GM19397 (cell line): ENCODE results near the gene PUM1.
"Not testable (repeated sequence)": the region's sequence is repeated elsewhere in the genome, so short reads cannot be mapped to it uniquely, and the experiment has no call there.

Experiments
- ATAC-seq: cut with Tn5 transposase; IDR thresholded peaks from one replicate; pipeline ENCODE4 v1.9.1; 2021; ENCODE audit warnings: mild to moderate bottlenecking, moderate library complexity; ENCODE audit not compliant: unreplicated experiment

The PUM1 gene

DNA sequence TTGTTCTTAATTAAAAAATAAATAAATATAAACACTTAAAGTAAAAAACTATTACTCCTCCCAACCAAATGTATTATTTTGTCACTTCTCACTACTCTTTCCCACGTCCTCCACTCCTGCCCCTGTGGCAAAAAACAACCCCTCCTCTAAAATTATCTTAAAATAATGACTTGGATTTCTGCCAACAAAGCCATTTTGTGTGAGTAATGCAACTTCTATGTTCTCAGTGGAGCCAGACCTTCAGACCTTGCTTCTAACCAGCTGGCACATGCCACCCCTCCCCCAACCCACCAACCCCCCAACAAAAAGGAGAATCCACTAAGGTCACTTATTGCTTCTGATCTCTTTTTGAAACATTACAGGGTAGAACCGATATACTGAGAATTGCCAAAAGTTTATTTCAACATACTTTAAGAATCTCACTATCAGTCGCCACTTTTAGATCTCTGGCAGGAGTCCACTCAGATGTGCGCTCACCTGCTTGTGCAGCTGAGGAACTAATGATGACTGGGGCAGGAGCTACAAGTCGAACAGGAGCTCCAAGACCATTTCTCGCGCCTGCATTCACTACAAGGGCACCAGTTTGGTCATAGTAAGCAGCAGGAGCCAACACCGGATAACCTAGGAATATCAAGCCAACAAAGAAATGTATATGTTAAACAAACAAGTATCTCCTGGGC, 98.7 kb downstream of the PUM1 start:
- no peak for ATAC-seq

DNA sequence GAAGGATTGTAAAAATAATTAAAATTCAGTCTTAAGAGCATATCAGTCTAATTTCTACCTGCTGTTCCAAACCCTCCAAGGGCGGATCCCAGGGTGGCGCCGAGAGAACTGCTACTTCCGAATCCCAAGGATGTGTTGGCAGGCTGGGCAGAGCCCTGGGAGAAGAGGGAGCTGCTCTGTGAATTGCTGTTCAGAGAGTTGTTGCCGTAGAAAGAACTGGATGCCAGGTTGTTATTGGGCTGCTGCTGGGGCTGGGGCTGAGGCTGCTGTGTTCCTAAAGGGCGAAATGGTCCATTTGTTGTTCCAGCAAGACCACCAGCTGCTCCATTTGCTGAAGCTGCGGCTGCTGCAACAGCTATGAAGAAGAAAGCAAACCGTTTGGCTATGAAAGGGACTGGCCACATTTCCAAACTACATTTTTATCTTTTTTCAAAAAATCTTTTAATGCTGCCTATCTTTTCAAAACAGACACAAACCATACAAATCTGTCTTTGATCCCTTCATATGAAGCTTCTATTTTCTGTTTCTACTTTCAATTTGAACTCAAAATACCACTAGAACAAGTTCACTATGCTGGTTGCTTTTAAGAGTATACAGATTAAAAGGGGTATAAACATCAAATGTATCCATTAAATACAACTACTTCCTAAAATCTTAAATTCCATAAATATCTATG, 99.5 kb downstream of the PUM1 start:
- no peak for ATAC-seq

- no peak for ATAC-seq
Observed at GRCh38 chr1:30964706-30965105, 100.8 kb downstream of the PUM1 start.

- no peak for ATAC-seq
Observed at GRCh38 chr1:30962609-30963508, 102.7 kb downstream of the PUM1 start.

- ATAC-seq: no peak
Observed at GRCh38 chr1:30957560-30958222, 107.8 kb downstream of the PUM1 start.

DNA sequence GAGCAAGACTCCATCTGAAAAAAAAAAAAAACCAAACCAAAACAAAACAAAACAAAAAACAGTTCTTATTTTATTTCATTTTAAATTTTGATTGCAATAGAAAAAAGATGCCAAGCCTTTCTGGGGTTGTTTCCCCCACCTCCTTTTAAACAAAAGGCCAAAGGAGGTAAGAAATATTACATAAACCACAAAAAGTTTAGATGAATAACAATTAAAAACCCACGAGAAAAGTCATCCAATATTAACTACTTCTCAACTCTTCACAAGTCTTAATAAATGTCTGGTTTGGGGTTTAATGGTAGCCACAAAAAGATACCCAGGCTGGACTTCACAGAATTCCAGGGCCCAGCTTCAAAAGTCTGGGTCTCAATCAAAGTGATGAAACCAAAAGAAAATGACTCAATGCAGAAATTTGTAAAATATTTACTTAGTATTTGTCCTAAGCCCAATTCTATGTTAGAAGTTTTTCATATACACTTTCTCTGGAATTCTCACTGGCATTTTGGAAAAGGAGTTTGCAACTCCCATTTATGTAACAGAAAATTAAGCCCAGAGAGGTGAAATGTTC, 110.0 kb downstream of the PUM1 start:
- ATAC-seq: no peak

DNA sequence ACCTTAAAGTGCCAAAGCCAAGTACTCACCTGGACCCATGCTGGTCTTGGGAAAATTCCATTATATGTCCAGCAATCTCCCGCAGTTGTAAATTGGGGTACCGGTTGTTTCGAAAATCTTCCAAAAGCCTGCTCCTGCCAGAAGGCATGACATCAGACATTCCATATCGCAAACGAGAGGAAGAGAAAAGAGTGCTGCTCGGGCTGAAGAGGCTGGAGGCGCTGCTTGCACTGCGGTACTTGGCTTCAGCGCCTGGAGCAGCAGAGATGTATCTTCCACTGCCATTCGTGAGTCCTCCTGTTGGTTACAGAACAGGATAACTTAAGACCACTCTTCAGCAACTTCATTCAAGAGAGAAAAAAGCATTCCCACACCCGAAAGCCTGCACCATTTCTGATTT, 111.8 kb downstream of the PUM1 start:
- no peak for ATAC-seq

- no peak for ATAC-seq
Observed at GRCh38 chr1:30952098-30952497, 113.4 kb downstream of the PUM1 start.

DNA sequence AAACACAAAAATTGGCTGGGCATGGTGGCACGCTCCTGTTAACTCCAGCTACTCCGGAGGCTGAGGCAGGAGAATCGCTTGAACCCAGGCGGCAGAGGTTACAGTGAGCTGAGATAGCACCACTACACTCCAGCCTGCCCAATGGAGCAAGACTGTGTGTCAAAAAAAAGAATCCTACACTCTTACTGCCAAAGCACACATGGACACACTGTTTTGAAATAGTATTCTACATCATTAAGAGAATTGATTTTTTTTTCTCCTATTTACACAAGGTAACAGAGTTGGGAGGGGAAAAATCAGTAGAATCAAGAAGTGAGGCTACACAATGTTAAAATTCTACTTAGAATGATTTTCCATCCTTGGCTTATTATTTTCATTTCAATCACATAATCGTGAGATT, 114.8 kb downstream of the PUM1 start:
- ATAC-seq: no peak

DNA sequence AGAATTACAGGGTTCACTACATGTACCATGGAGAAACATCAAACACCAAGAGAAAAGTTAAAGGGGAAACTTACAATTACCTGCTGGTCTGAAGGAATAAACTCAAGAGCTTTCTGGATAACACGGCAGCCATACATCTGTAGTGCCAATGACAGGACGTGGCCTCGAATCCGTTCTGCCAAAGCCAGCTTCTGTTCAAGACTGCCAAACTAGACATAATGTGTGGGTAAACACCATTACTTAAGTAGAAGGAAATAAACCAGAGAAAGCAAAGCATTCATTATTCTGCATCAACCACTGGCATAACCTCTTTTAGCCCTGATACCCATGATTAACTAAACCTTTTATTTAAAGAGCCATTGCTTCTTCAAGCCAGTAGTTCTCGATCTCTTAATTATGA, 115.5 kb downstream of the PUM1 start:
- ATAC-seq: no peak

DNA sequence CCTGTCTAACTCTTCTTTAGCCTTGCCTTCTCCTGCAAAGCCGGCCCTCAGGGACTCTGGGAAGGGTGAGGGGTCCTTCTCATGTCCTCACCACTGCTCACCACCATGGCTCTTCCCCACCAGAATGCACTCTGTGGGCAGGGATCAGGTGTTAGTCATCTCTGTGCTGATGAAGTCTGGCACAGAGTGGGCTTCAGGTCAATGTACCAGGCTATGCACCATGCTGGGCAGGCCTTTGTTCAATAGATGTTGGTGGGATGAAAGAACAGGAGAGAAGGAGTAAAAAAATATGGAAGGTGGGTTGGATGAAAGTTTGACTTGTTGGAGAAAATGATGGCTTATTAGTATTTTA, 116.1 kb downstream of the PUM1 start:
- not testable (repeated sequence) for ATAC-seq

DNA sequence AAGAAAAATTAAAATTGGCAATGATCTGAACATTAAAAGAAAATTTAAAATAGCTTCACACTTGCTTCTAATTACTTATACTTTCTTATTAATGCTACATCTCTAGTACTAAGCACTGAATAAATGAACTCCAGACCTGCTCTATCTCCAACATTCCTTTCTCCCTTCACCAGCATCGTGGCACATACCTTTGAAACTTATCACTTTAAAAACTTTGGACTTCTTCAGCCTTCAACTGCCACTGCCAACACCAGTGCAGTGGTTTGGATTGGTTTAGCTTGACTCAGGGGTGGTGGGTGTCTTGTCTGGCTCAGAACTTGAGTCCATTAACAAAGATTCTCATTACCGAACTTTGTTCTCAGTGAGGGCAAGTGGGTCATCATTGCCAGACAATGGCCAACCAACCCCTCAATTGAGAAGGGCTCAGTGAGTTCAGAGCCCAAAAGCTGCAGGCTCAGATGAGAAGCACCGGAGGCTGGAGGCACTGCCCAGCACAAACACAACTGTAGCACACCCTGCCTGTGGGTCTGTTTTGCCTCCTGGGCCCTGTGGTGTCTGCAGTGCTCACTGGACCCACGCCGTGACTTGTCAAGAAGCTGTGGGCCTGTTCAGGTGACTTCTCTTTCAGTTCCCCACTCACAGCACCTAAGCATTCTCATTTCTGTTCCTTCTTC, 116.6 kb downstream of the PUM1 start:
- not testable (repeated sequence) for ATAC-seq

DNA sequence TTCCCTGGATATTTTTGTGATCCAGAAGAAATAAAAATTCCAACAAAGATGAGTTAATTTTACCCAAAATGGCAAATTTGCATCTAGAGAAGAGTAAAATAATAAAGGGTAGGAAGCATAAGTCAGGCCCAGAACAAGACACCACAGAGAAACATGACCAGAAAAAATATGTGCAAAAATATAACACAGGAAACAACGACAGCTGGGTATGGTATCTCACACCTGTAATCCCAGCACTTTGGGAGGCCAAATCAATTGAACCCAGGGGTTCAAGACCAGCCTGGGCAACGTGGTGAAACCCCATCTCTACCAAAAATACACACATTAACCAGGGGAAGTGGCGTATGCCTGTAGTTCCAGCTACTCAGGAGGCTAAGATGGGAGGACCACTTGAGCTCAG, 117.2 kb downstream of the PUM1 start:
- ATAC-seq: no peak

DNA sequence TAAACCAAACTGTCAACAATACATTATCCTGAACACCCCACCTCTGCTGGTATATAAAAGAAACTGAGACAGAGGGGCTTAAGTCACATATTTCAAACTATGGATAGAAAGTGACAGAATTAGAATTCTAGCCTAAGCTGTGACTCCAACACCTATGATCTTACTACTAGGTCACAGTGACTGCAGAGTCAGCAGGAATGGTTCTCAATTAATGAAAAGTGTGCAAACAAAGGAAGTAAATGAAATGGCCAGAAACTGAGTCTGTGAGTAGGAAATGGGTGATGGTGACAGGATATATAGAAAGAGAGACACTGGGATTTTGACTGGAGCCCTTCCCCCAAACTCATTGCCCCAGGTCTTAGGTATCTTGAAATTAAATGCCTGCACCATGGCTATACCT, 118.3 kb downstream of the PUM1 start:
- no peak for ATAC-seq

DNA sequence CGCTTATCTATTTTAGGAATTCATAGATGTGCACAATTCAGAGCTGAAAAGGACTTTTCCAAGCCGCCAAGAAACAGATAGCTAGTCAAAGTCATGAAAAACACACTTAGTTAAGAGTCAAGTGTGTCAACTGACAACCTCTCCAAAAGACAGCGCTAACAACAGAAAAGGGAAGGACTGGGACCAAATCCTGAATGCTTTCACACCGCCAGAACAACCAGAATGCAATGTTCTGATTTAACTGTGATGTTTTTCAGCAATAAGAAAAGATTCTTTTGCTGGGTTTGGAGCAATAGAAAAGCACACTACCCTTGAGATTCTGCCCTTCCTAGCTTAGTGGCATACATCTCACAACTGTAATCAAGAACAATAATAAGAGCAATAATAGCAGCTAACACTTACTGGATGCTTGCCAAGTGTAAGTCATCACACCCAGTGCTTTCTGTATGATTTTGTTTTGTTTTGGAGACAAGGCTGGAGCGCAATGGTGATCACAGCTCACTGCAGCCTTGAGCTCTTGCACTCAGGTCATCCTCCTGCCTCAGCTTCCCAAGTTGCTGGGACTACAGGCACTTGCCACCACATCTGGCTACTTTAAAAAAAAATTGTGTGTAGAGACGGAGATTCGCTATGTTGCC, 123.1 kb downstream of the PUM1 start:
- ATAC-seq: no peak

GRCh38 chr1:30940541-30940940, 125.0 kb downstream of the PUM1 start:
- ATAC-seq: no peak

DNA sequence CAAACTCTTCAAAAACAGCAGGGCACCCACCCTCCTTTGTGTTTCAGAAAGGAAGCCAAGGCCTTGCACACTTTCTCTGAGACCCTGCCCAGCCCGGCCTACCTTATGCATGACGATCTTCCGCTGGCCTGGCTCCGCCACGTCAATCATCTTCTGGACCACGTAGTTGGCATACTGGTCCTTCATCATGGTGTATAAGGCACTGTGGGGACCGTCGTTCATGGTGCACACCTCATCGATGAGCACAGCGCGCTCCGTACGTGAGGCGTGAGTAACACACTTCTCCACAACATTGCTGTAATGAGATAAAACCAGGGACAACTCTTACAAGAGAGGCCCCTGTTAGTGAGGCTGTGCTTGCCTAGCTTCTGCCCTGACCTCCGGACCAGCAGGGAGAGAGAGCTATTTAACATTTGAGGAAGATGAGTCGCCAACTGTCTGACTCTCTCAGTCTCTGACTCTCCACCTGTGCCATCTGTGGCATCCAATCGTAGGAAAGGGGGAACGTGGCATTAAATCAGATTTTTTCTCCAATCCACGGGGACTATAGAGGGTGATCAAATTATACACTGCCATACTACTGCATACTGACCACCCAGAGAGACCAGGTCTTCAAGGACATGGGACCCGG, 128.9 kb downstream of the PUM1 start:
- ATAC-seq: no peak

- not testable (repeated sequence) for ATAC-seq
Observed at GRCh38 chr1:30935758-30936157, 129.8 kb downstream of the PUM1 start.

- ATAC-seq: no peak
Observed at GRCh38 chr1:30934613-30935012, 130.9 kb downstream of the PUM1 start.

GRCh38 chr1:30933874-30934252, 131.7 kb downstream of the PUM1 start:
- no peak for ATAC-seq
